ENCODE measurements around the gene POLA2. TPM values are rescaled to one million over a fixed set of nuclear protein-coding genes. Genes with fewer than 3 reads are reported as not detected.

Gene POLA2
- polyA plus RNA-seq, 1 experiment, result 11.8 TPM

DNA sequence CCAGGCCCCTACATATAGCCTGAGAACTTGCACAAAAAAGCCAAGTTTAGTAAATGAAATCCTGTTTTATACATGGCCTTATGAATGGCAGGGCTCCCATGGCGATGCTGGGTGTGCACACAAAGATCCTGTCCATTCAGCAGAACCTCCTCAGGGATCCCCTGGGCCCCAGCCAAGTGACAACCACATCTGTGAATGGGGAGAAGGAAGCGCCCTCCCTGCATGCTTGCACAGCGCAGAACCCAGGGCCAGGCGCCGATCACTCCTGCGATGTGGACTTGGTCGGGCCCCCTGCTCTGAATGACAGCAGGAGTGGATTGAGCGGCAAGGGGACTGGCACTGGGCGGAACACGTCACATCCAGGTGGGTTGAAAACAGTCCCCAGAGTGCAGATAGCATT, 48.5 kb downstream of the POLA2 start:
- POLR2A ChIA-PET, result interaction anchor here (0.8 to 0.9 kb wide), 2 partner anchors 12 to 20 kb away, joined by 3 to 5 read pairs; no protein-coding TSS in a partner anchor
- TF ChIP-seq, protein P1, sequence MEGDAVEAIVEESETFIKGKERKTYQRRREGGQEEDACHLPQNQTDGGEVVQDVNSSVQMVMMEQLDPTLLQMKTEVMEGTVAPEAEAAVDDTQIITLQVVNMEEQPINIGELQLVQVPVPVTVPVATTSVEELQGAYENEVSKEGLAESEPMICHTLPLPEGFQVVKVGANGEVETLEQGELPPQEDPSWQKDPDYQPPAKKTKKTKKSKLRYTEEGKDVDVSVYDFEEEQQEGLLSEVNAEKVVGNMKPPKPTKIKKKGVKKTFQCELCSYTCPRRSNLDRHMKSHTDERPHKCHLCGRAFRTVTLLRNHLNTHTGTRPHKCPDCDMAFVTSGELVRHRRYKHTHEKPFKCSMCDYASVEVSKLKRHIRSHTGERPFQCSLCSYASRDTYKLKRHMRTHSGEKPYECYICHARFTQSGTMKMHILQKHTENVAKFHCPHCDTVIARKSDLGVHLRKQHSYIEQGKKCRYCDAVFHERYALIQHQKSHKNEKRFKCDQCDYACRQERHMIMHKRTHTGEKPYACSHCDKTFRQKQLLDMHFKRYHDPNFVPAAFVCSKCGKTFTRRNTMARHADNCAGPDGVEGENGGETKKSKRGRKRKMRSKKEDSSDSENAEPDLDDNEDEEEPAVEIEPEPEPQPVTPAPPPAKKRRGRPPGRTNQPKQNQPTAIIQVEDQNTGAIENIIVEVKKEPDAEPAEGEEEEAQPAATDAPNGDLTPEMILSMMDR (IDR thresholded peaks at IDR 0.05; ENCODE audit: insufficient read depth, low read depth, low read length), result no peak
- Histone ChIP-seq H3K27me3 (ENCODE audit: control insufficient read depth, insufficient read depth, low read length) (no peaks in the 10 kb centered on the region), H3K36me3 (ENCODE audit: control insufficient read depth, insufficient read depth, low read length) (no peaks in the 10 kb centered on the region), H3K4me3 (ENCODE audit: low read depth, low read length) (no peak overlapping the region)
- no peak for DNase-seq (ENCODE audit: low read depth)
- CTCF ChIA-PET, result interaction anchor here (1.1 to 2.4 kb wide), 4 partner anchors 12 to 44 kb away, joined by 3 to 12 read pairs (median 7); no protein-coding TSS in a partner anchor

DNA sequence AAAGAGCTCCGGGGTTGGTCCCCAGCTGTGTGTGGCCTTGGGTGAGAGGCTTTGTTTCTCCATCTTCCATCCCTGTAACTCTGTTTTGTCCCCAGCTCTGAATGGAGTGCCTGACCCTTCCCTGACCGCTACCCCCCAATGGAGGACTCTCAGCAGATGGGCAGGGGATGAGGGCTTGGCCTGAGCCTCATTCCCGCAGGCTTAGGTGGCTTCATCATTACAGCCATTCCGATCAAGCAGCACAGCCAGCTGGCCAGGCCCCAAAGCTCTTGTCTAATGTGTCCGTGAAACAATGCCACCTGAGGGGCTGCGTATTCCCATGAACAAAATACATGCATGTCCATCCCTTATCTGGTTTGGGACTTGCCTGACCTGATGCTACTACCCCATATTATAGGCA, 49.0 kb downstream of the POLA2 start:
- H3K4me3 ChIP-seq (ENCODE audit: low read depth, low read length), result no peak overlapping the region
- TF ChIP-seq, protein P1 (IDR thresholded peaks at IDR 0.05; ENCODE audit: insufficient read depth, low read depth, low read length), result no peak
- ChIA-PET POLR2A (interaction anchor here (0.8 to 0.9 kb wide), 3 partner anchors 12 to 36 kb away, joined by 3 to 5 read pairs (median 4); no protein-coding TSS in a partner anchor), CTCF (interaction anchor here (0.5 to 2.4 kb wide), 8 partner anchors 10 to 83 kb away, joined by 3 to 12 read pairs (median 4); no protein-coding TSS in a partner anchor)
- H3K36me3 ChIP-seq (ENCODE audit: control insufficient read depth, insufficient read depth, low read length), result no peaks in the 10 kb centered on the region
- no peaks in the 10 kb centered on the region for H3K27me3 ChIP-seq (ENCODE audit: control insufficient read depth, insufficient read depth, low read length)
- no peak for DNase-seq (ENCODE audit: low read depth)

DNA sequence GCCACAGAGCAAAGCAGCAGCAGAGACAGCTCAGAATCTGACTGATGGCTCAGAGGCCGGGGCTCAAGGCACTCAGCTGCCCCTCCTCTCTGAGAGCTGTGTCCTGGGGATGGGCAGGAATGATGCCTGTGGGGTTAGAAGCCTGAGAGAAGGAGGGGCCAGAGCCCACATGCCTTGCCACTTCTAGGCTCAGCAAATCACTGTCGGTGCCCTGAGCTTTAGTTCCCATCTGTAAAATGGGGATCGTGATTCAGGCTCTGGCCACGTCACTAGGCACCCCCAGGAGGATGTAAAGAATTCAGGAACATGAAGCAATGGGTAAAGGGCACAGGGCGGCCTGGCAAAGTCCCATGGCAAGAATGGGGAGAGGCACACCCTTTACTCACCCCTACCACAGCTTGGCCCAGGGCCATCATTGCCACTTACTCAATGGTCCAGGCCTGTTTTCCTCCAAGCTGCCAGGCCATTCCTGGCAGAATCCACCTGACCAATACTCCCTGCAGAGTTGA, 49.5 kb downstream of the POLA2 start:
- no peaks in the 10 kb centered on the region for H3K36me3 ChIP-seq (ENCODE audit: control insufficient read depth, insufficient read depth, low read length)
- POLR2A ChIA-PET, result interaction anchor here (0.9 kb wide), 2 partner anchors 21 to 36 kb away, joined by 3 to 4 read pairs; no protein-coding TSS in a partner anchor
- no peak for DNase-seq (ENCODE audit: low read depth)

DNA sequence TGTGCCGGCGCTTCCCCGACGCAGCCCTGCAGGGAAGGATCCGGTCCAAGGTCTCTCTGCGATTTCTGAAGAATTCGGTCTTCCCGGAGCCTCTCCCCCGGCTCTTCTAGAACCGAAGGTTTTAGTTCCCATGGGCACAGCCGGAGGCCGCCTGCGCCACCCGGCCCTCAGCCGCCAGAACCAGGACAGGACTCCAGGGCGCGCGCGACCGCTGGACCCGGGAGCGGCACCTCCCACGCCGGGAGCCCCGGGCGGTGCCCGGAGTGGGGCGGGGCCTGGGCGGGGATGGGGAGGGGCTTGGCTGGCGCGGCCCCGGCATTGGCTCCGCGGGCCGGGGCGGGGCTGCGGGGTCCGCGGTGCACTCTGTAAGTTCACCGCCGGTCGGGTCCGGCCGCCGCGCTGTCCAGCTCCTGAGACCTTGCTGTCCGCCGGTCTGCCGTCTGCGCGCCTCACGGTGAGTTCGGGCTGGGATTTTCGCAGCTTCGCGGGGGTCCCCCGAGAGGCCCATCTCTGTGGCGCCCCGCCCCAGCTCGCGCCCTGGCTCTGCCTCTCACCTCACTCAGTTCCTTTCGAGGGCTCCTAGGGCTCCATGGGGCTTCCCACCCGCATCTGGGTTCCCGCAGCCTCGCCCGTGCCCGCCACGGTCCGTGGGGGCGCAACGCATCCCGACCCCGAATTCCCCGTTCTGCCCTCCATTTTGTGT, 52.9 kb downstream of the POLA2 start, which contains the start of gene CDC42EP2:
TSS of gene CDC42EP2 (plus strand) at position 366 of the 703 bp plus-strand sequence. CDS start 6,033 bp downstream, outside the sequence.
- ChIA-PET POLR2A (interaction anchor here (0.6 to 2.9 kb wide), 4 partner anchors 14 to 193 kb away, joined by 3 to 24 read pairs (median 3); partner anchors contain the start of genes FAU and MRPL49), CTCF (interaction anchor here (0.5 to 6.5 kb wide), 19 partner anchors 10 to 353 kb away, joined by 3 to 273 read pairs (median 5); partner anchors contain the start of genes CAPN1, DPF2 and POLA2)
- Histone ChIP-seq H3K36me3 (ENCODE audit: control insufficient read depth, insufficient read depth, low read length) (no peaks in the 10 kb centered on the region), H3K4me3 (ENCODE audit: low read depth, low read length) (peak within 1 kb of the TSS; percentile 94), H3K27me3 (ENCODE audit: control insufficient read depth, insufficient read depth, low read length) (no peaks in the 10 kb centered on the region)
- TF ChIP-seq, protein P1 (IDR thresholded peaks at IDR 0.05; ENCODE audit: insufficient read depth, low read depth, low read length), result no peak
- DNase-seq (ENCODE audit: low read depth), result no peak

More for the DNA sequence above, 49.5 kb downstream of the POLA2 start:
- Histone ChIP-seq H3K4me3 (ENCODE audit: low read depth, low read length) (no peak overlapping the region), H3K27me3 (ENCODE audit: control insufficient read depth, insufficient read depth, low read length) (no peaks in the 10 kb centered on the region)
- TF ChIP-seq, protein P1 (IDR thresholded peaks at IDR 0.05; ENCODE audit: insufficient read depth, low read depth, low read length), result no peak
- CTCF ChIA-PET, result interaction anchor here (0.5 to 2.4 kb wide), 8 partner anchors 11 to 84 kb away, joined by 3 to 12 read pairs (median 4); no protein-coding TSS in a partner anchor
